K562 (cell line): ENCODE measurements around the gene HNRNPM. TPM values are rescaled to one million over a fixed set of nuclear protein-coding genes. Genes with fewer than 3 reads are reported as not detected.
A peak's percentile ranks its signal among the peaks of the same experiment; 100 is the strongest.

Experiments used
- ATAC-seq: fragments of 200-7000 bp; cut with Tn5 transposase; 3 replicates; pipeline ENCODE4 v1.9.1; 2020; ENCODE audit warnings: moderate library complexity
- BruUV-seq: library from RNA; stranded (reverse); fragments of 400-500 nt; replicated peaks from 2 replicates; lab custom pipeline; 2021; lab: Mats Ljungman, UMichigan
- CTCF ChIA-PET: fragments of 300-600 bp; formaldehyde crosslinking; extraction: SDS; loops from one replicate; lab custom pipeline; 2021; ENCODE audit warnings: low intra/inter-chr PET ratio; lab: Yijun Ruan, JAX
- POLR2A ChIA-PET: fragments of 300-600, 350-650 bp; sonication (Branson Sonifier 250); formaldehyde crosslinking; extraction: SDS; loops from one replicate; lab custom pipeline; 2021; ENCODE audit warnings: antibody characterized with exemption, inconsistent platforms; lab: Yijun Ruan, JAX
- DNase-seq, 4 experiments: peaks; one replicate each; pipeline versions ENCODE4 v3.0.0 to v3.0.0-alpha.2; 2011 to 2018; ENCODE audit warnings: low spot score in 3 of 4, mixed read lengths in 3 of 4; ENCODE audit errors: extremely low read depth in 1 of 4
- FAIRE-seq: peaks from 2 replicates; lab custom pipeline; 2011; peaks lifted over from hg19 to GRCh38; lab: Jason Lieb, UNC
- H2AFZ ChIP-seq: 2 replicates; pipeline ENCODE4 v1.6.0; 2011; ENCODE audit warnings: low read depth, low read length, control low read depth, inconsistent platforms
- H3K27ac ChIP-seq: fragments of 200-600 bp; 3 replicates; pipeline ENCODE4 v1.8.0; 2011; ENCODE audit warnings: low read depth, mild to moderate bottlenecking, control low read depth, inconsistent platforms, low read length, moderate library complexity, mixed read lengths; ENCODE audit errors: extremely low read depth
- H3K27me3 ChIP-seq, 2 experiments: fragments of 300-600 bp in 1 of 2; 2 replicates in 1 of 2; 3 replicates in 1 of 2; pipeline versions ENCODE4 v1.6.0 to v1.8.0; 2011; ENCODE audit warnings: inconsistent platforms in 2 of 2, low read length in 2 of 2, mild to moderate bottlenecking in 1 of 2, mixed read lengths in 1 of 2, moderate library complexity in 1 of 2; ENCODE audit not compliant: control insufficient read depth in 2 of 2, insufficient read depth in 2 of 2
- H3K36me3 ChIP-seq: fragments of 300-600 bp; 3 replicates; pipeline ENCODE4 v1.8.0; 2011; ENCODE audit warnings: mild to moderate bottlenecking, low read length, inconsistent platforms; ENCODE audit not compliant: control insufficient read depth, insufficient read depth
- H3K4me1 ChIP-seq, 2 experiments: fragments of 200-600 bp in 1 of 2; replicated peaks in 1 of 2; 2 replicates in 1 of 2; 3 replicates in 1 of 2; pipeline versions ENCODE4 v1.5.1 to v1.8.0; 2011; ENCODE audit warnings: inconsistent platforms in 2 of 2, low read length in 2 of 2, mild to moderate bottlenecking in 1 of 2, mixed read lengths in 1 of 2, moderate library complexity in 1 of 2; ENCODE audit not compliant: control insufficient read depth in 2 of 2, insufficient read depth in 2 of 2
- H3K4me2 ChIP-seq: 2 replicates; pipeline ENCODE4 v1.6.1; 2011; ENCODE audit warnings: low read length, control low read depth, inconsistent platforms, mixed read lengths; ENCODE audit not compliant: insufficient read depth
- H3K4me3 ChIP-seq: fragments of 200-600 bp; sonication (generic), shearing (Covaris generic); 2 replicates; pipeline ENCODE4 v1.5.1; 2016; ENCODE audit warnings: control low read depth, inconsistent platforms
- H3K79me2 ChIP-seq: fragments of 200-600 bp; 3 replicates; pipeline ENCODE4 v1.8.0; 2011; ENCODE audit warnings: low read length, inconsistent platforms; ENCODE audit not compliant: control insufficient read depth, insufficient read depth
- H3K9ac ChIP-seq, 2 experiments: 2 replicates each; pipeline versions ENCODE4 v1.6.0 to v1.6.1; 2011; ENCODE audit warnings: low read depth in 2 of 2, low read length in 2 of 2, control low read depth in 1 of 2, inconsistent platforms in 1 of 2, mild to moderate bottlenecking in 1 of 2, mixed read lengths in 1 of 2; ENCODE audit not compliant: insufficient read depth in 1 of 2
- H3K9me1 ChIP-seq: one replicate; pipeline ENCODE4 v1.6.0; 2011; ENCODE audit warnings: inconsistent platforms, mild to moderate bottlenecking, low read length, moderate library complexity; ENCODE audit not compliant: control insufficient read depth, insufficient read depth
- H3K9me3 ChIP-seq: replicated peaks from 2 replicates; pipeline ENCODE4 v1.5.1; 2011; ENCODE audit warnings: low read depth, low read length, inconsistent platforms; ENCODE audit not compliant: control insufficient read depth, insufficient read depth
- H4K20me1 ChIP-seq: replicated peaks from 2 replicates; pipeline ENCODE4 v1.6.1; 2011; ENCODE audit warnings: low read length, inconsistent platforms, mixed read lengths; ENCODE audit not compliant: control insufficient read depth, insufficient read depth
- ARID2 ChIP-seq: fragments of 450-650 bp; IDR thresholded peaks from 2 replicates; pipeline ENCODE4 v1.6.1; 2017; ENCODE audit warnings: antibody characterized with exemption, mild to moderate bottlenecking
- GTF2E2 ChIP-seq: fragments of 200-800 bp; sonication (Bioruptor generic); IDR thresholded peaks from 2 replicates; pipeline ENCODE4 v1.6.1; 2016; ENCODE audit warnings: missing genetic modification characterization, missing compliant biosample characterization
- POLR2G ChIP-seq: fragments of 200-400 bp; formaldehyde crosslinking; IDR thresholded peaks from 2 replicates; pipeline ENCODE4 v1.6.1; 2017; ENCODE audit warnings: low read depth, mild to moderate bottlenecking, antibody characterized with exemption, low read length, moderate library complexity
- RBFOX2 ChIP-seq: fragments of 200-400 bp; formaldehyde crosslinking; IDR thresholded peaks from 2 replicates; pipeline ENCODE4 v1.6.1; 2017; ENCODE audit warnings: low read depth, mild to moderate bottlenecking, low read length, moderate library complexity
- STAG1 ChIP-seq: sonication (generic); formaldehyde crosslinking; IDR thresholded peaks from 2 replicates; pipeline ENCODE4 v1.5.0; 2020; ENCODE audit warnings: missing genetic modification reagents, borderline replicate concordance
- ZNF23 ChIP-seq: fragments of 250-450 bp; sonication (Bioruptor Pico); IDR thresholded peaks from 2 replicates; pipeline ENCODE4 v1.4.0; 2020; ENCODE audit warnings: mild to moderate bottlenecking
- WGBS: fragments of 100-300 bp; shearing (Covaris generic); methylation state at CpG from one replicate; pipeline ENCODE4 v1.1.6; 2016; ENCODE audit warnings: low coverage, mixed read lengths; ENCODE audit not compliant: insufficient coverage; ENCODE audit errors: missing lambda C conversion rate; 5-methylcytosine and 5-hydroxymethylcytosine counted together
- in situ Hi-C: fragments of 300-500 bp; cut with MboI; formaldehyde crosslinking; loops from 4 replicates; pipeline ENCODE4 v1.15.0; 2018; ENCODE audit warnings: inconsistent platforms, mixed read lengths
- intact Hi-C: fragments of 100-400 bp; cut with micrococcal nuclease; formaldehyde crosslinking; loops from 2 replicates; pipeline ENCODE4 v1.14.2; 2022
- polyA plus RNA-seq, 8 experiments: library from polyadenylated mRNA; depleted of rRNA in 4 of 8; stranded (reverse) in 5 of 8; unstranded in 3 of 8; fragments of >200 nt; fragmentation: Nextera tagmentation in 2 of 8; fragmentation: Illumina TruSeq in 1 of 8; extraction: Ambion mirVana in 2 of 8; extraction: Trizol in 1 of 8; gene quantifications; 2 replicates each; pipeline versions ENCODE4 v1.2.1 to v1.2.3, GENCODE V29; 2011 to 2014; ENCODE audit warnings: inconsistent platforms in 1 of 8, missing spikeins in 1 of 8
- total RNA-seq, 7 experiments: library from RNA; depleted of rRNA in 6 of 7; stranded (reverse); fragments of >200 nt in 6 of 7; fragmentation: Illumina TruSeq in 2 of 7; extraction: Trizol in 2 of 7; gene quantifications; 2 replicates each; pipeline versions ENCODE4 v1.2.1 to v1.2.3, GENCODE V29; 2011 to 2021; ENCODE audit warnings: low replicate concordance in 1 of 7

Gene HNRNPM
- total and polyA plus RNA-seq, 9 of the 15 experiments (the other 6 are each of a cell fraction or from before 2014, with no cell fraction given): 11.1 to 340 (median 195) TPM

- intact Hi-C loops (no loop called here), in situ Hi-C loops (no loop called here)
- ChIA-PET CTCF (interaction anchor here (0.7 kb wide), 1 partner anchor 34 kb away, joined by 5 read pairs; no protein-coding TSS in a partner anchor), POLR2A (interaction anchor here (0.6 to 1.1 kb wide), 3 partner anchors 11 to 47 kb away, joined by 3 read pairs; partner anchors contain the start of gene MARCHF2)
- H3K27me3 ChIP-seq: no peaks in the 10 kb centered on the region
- peaks cover 14% of the 10 kb centered on the region for H3K79me2 ChIP-seq
- peaks cover 6% of the 10 kb centered on the region for H3K9me1 ChIP-seq
- FAIRE-seq: no peak
- no peak overlapping the region for H3K4me2 ChIP-seq
- no peak for DNase-seq
- WGBS: 93% methylated on average over 20 of the region's 21 CpGs
- H3K9ac ChIP-seq: no peak overlapping the region
- no peaks in the 10 kb centered on the region for H3K9me3 ChIP-seq
- TF ChIP-seq POLR2G: 0 out of 2 replicates have a peak, but pooled peaks have one; percentile 47
- TF ChIP-seq ARID2: no peak
- no peak for TF ChIP-seq STAG1 (CRISPR knock-in tag)
- TF ChIP-seq ZNF23 (CRISPR knock-in tag): no peak
- TF ChIP-seq GTF2E2 (tag): no peak
- peak; percentile 41; the same call in 1 of the 2 replicates for TF ChIP-seq RBFOX2
- peaks cover 16% of the 10 kb centered on the region for H4K20me1 ChIP-seq
- no peak overlapping the region for H3K4me3 ChIP-seq
- no TSS peak for BruUV-seq
- peaks cover 5 to 44% of the 10 kb centered on the region in 2 experiments; a peak in 4 of 5 replicates for H3K4me1 ChIP-seq
- peaks cover 33% of the 10 kb centered on the region; the same call in 1 of the 3 replicates for H3K36me3 ChIP-seq
- H2AFZ ChIP-seq: no peak overlapping the region
- H3K27ac ChIP-seq: no peak overlapping the region
- no peak for ATAC-seq
These were observed 42.8 kb upstream of the HNRNPM start for GRCh38 chr19:8401981-8402411.
